ENCODE results near the gene TFAP2D. TPM values are rescaled to one million over a fixed set of nuclear protein-coding genes. Genes with fewer than 3 reads are reported as not detected.

Gene TFAP2D
- total and polyA plus RNA-seq, 2 of the 4 experiments (the other 2 are of a cell fraction) = not detected

DNA sequence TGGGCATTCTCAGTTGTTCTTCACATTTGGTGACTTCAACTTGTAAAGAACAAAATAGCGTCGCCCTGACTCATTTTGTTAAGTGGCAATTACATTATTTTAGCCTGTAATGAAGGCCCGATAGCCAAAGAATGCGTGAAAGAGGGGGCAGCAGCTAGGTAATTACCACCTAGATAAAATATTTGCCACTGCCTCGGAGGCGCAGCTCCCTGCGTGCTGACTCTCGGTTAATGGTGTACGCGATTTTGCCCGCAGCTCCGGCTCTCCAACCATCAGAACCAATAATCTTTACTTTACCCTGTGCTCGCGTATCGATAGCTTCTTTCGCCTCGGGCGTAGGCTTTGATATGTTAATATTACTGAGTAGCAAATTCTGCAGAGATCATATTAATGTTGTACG is 8.7 kb downstream of the TFAP2D start:
- Histone ChIP-seq H3K36me3 (ENCODE audit: control insufficient read depth, insufficient read depth, low read length) (no peaks in the 10 kb centered on the region), H2BK5ac (ENCODE audit: low read depth, low read length, poor library complexity, severe bottlenecking) (no peak overlapping the region), H2BK120ac (ENCODE audit: low read depth, low read length) (no peak overlapping the region), H4K8ac (ENCODE audit: low read depth in 2 of 2, low read length in 2 of 2) (no peak overlapping the region), H3K27me3 (ENCODE audit: control insufficient read depth, insufficient read depth, low read length) (peaks cover 2% of the 10 kb centered on the region), H2BK15ac (ENCODE audit: low read depth, low read length) (no peak overlapping the region), H3K4me3 (ENCODE audit: insufficient read depth, low read depth, low read length) (no peak overlapping the region), H2AK9ac (replicated peaks; ENCODE audit: low read depth, low read length, poor library complexity) (no peak overlapping the region), H3K9me1 (ENCODE audit: insufficient read depth, low read length) (no peaks in the 10 kb centered on the region), H3K27ac (ENCODE audit: insufficient read depth, low read length) (no peak overlapping the region), H4K5ac (ENCODE audit: low read depth, low read length) (no peak overlapping the region), H3K9ac (ENCODE audit: low read depth, low read length) (no peak overlapping the region), H2AK5ac (ENCODE audit: low read depth, low read length) (no peak overlapping the region), H3K18ac (ENCODE audit: low read depth, low read length) (no peak overlapping the region), H4K91ac (ENCODE audit: insufficient read depth, low read depth, low read length) (no peak overlapping the region), H2BK20ac (ENCODE audit: low read depth, low read length) (no peak overlapping the region), H3K79me1 (ENCODE audit: low read depth in 1 of 2, low read length in 2 of 2) (no peaks in the 10 kb centered on the region), H2AFZ (replicated peaks; ENCODE audit: low read length, poor library complexity) (no peak overlapping the region), H3K4me2 (ENCODE audit: low read depth, low read length) (no peak overlapping the region), H3K23ac (ENCODE audit: low read depth, low read length) (no peak overlapping the region), H3K4ac (ENCODE audit: low read depth, low read length) (no peak overlapping the region), H3K56ac (ENCODE audit: extremely low read depth, insufficient read depth, low read length) (no peak overlapping the region), H3K4me1 (ENCODE audit: control insufficient read depth, insufficient read depth, low read length) (no peaks in the 10 kb centered on the region), H3K14ac (replicated peaks; ENCODE audit: low read depth, low read length) (no peak overlapping the region), H4K20me1 (ENCODE audit: insufficient read depth, low read length) (no peaks in the 10 kb centered on the region), H3K9me3 (ENCODE audit: control insufficient read depth, insufficient read depth, low read length) (no peaks in the 10 kb centered on the region)
- 0% methylated on average over 1 of the region's 19 CpGs; no CpG with 5 or more reads in 1 of the 2 experiments for WGBS, 2 experiments (ENCODE audit: extremely low coverage in 2 of 2, insufficient read length in 1 of 2)
- CTCF ChIA-PET = no interaction called here
- dilution Hi-C loops (cut with HindIII; ENCODE audit: low sequenced_read_pairs, unreplicated experiment) (no loop called here), intact Hi-C loops (cut with micrococcal nuclease) (no loop called here), in situ Hi-C loops (cut with MboI; ENCODE audit: low sequenced_read_pairs) (no loop called here)
- POLR2A ChIA-PET (ENCODE audit: unreplicated experiment) = no interaction called here
- no peak for ATAC-seq (ENCODE audit: low read depth)
- BruUV-seq (replicated peaks) = no TSS peak
- no peak for DNase-seq
- TF ChIP-seq MAZ (IDR thresholded peaks at IDR 0.05; ENCODE audit: borderline replicate concordance, low read depth, low read length) (no peak), RAD21 (IDR thresholded peaks at IDR 0.05; ENCODE audit: low read length) (no peak), BHLHE40 (IDR thresholded peaks at IDR 0.05; ENCODE audit: low read depth, low read length) (no peak), FOS (IDR thresholded peaks at IDR 0.05; ENCODE audit: low read depth, low read length) (no peak), MAFK (IDR thresholded peaks at IDR 0.05; ENCODE audit: low read depth, low read length) (no peak), MXI1 (IDR thresholded peaks at IDR 0.05; ENCODE audit: borderline replicate concordance, low read depth, low read length) (no peak), CHD1 (IDR thresholded peaks at IDR 0.05; ENCODE audit: low read depth, low read length) (no peak), SMC3 (IDR thresholded peaks at IDR 0.05; ENCODE audit: low read depth, low read length) (no peak), NFE2L2 (IDR thresholded peaks at IDR 0.05; ENCODE audit: low read depth, low read length) (no peak), RFX5 (IDR thresholded peaks at IDR 0.05; ENCODE audit: low read depth, low read length) (no peak), CEBPB (IDR thresholded peaks at IDR 0.05; ENCODE audit: low read depth, low read length) (no peak), POLR2A (IDR thresholded peaks at IDR 0.05; ENCODE audit: low read depth, low read length) (no peak), RCOR1 (IDR thresholded peaks at IDR 0.05; ENCODE audit: insufficient replicate concordance, low read length) (no peak)
- TF ChIP-seq, protein P1, sequence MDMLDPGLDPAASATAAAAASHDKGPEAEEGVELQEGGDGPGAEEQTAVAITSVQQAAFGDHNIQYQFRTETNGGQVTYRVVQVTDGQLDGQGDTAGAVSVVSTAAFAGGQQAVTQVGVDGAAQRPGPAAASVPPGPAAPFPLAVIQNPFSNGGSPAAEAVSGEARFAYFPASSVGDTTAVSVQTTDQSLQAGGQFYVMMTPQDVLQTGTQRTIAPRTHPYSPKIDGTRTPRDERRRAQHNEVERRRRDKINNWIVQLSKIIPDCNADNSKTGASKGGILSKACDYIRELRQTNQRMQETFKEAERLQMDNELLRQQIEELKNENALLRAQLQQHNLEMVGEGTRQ (IDR thresholded peaks at IDR 0.05; ENCODE audit: low read depth, low read length) = no peak
- TF ChIP-seq, protein P2, sequence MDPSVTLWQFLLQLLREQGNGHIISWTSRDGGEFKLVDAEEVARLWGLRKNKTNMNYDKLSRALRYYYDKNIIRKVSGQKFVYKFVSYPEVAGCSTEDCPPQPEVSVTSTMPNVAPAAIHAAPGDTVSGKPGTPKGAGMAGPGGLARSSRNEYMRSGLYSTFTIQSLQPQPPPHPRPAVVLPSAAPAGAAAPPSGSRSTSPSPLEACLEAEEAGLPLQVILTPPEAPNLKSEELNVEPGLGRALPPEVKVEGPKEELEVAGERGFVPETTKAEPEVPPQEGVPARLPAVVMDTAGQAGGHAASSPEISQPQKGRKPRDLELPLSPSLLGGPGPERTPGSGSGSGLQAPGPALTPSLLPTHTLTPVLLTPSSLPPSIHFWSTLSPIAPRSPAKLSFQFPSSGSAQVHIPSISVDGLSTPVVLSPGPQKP (IDR thresholded peaks at IDR 0.05; ENCODE audit: borderline replicate concordance, low read depth, low read length) = no peak
- TF ChIP-seq, protein P3, sequence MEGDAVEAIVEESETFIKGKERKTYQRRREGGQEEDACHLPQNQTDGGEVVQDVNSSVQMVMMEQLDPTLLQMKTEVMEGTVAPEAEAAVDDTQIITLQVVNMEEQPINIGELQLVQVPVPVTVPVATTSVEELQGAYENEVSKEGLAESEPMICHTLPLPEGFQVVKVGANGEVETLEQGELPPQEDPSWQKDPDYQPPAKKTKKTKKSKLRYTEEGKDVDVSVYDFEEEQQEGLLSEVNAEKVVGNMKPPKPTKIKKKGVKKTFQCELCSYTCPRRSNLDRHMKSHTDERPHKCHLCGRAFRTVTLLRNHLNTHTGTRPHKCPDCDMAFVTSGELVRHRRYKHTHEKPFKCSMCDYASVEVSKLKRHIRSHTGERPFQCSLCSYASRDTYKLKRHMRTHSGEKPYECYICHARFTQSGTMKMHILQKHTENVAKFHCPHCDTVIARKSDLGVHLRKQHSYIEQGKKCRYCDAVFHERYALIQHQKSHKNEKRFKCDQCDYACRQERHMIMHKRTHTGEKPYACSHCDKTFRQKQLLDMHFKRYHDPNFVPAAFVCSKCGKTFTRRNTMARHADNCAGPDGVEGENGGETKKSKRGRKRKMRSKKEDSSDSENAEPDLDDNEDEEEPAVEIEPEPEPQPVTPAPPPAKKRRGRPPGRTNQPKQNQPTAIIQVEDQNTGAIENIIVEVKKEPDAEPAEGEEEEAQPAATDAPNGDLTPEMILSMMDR (conservative IDR thresholded peaks at IDR 0.05; ENCODE audit: low read depth, low read length) = no peak
